ENCODE measurements around the gene RPS6KA5. TPM values are rescaled to one million over a fixed set of nuclear protein-coding genes. Genes with fewer than 3 reads are reported as not detected.

RPS6KA5 gene
- total RNA-seq, 1 experiment from 2014 or later, result 8.6 TPM

- Histone ChIP-seq H3K27me3 (ENCODE audit: low read length) (no peaks in the 10 kb centered on the region), H3K4me1 (ENCODE audit: insufficient read depth, low read length) (no peaks in the 10 kb centered on the region), H3K4me3 (ENCODE audit: low read length) (no peak overlapping the region), H3F3A (ENCODE audit: low read length, unreplicated experiment) (no peaks in the 10 kb centered on the region), H3K27ac (ENCODE audit: low read length) (no peak overlapping the region), H3K79me2 (ENCODE audit: low read length) (no peaks in the 10 kb centered on the region), H3K9me3 (ENCODE audit: low read length) (no peaks in the 10 kb centered on the region), H3K4me2 (ENCODE audit: low read length) (no peak overlapping the region), H3K9me2 (replicated peaks; ENCODE audit: low read length) (no peaks in the 10 kb centered on the region), H4K20me1 (ENCODE audit: low read length) (0 out of 2 replicates have a peak, but pooled peaks cover 6% of the 10 kb centered on the region), H3K9ac (ENCODE audit: low read length) (no peak overlapping the region), H2AFZ (ENCODE audit: low read length) (no peak overlapping the region), H3K36me3 (ENCODE audit: low read depth, low read length) (no peaks in the 10 kb centered on the region)
- ATAC-seq, result no peak
- intact Hi-C loops (cut with micrococcal nuclease), result no loop called here
- POLR2A ChIA-PET (ENCODE audit: unreplicated experiment), result no interaction called here
- TF ChIP-seq, protein P1, sequence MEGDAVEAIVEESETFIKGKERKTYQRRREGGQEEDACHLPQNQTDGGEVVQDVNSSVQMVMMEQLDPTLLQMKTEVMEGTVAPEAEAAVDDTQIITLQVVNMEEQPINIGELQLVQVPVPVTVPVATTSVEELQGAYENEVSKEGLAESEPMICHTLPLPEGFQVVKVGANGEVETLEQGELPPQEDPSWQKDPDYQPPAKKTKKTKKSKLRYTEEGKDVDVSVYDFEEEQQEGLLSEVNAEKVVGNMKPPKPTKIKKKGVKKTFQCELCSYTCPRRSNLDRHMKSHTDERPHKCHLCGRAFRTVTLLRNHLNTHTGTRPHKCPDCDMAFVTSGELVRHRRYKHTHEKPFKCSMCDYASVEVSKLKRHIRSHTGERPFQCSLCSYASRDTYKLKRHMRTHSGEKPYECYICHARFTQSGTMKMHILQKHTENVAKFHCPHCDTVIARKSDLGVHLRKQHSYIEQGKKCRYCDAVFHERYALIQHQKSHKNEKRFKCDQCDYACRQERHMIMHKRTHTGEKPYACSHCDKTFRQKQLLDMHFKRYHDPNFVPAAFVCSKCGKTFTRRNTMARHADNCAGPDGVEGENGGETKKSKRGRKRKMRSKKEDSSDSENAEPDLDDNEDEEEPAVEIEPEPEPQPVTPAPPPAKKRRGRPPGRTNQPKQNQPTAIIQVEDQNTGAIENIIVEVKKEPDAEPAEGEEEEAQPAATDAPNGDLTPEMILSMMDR (conservative IDR thresholded peaks at IDR 0.05; ENCODE audit: low read depth, low read length), result no peak
- no peak for TF ChIP-seq EZH2phosphoT487 (IDR thresholded peaks at IDR 0.05; ENCODE audit: borderline replicate concordance, low read length)
- TF ChIP-seq EZH2 (IDR thresholded peaks at IDR 0.05; ENCODE audit: low read length, unreplicated experiment), result no peak
- DNase-seq, result no peak
- CTCF ChIA-PET, result no interaction called here
- no TSS peak for BruUV-seq (replicated peaks)
Observed at GRCh38 chr14:90897022-90897421, 163.4 kb downstream of the RPS6KA5 start.

- Histone ChIP-seq H3K27ac (ENCODE audit: low read length) (no peak overlapping the region), H3K4me2 (ENCODE audit: low read length) (no peak overlapping the region), H3K36me3 (ENCODE audit: low read depth, low read length) (no peaks in the 10 kb centered on the region), H3K9me2 (replicated peaks; ENCODE audit: low read length) (no peaks in the 10 kb centered on the region), H3K9me3 (ENCODE audit: low read length) (no peaks in the 10 kb centered on the region), H3K4me3 (ENCODE audit: low read length) (no peak overlapping the region), H2AFZ (ENCODE audit: low read length) (no peak overlapping the region), H4K20me1 (ENCODE audit: low read length) (0 out of 2 replicates have a peak, but pooled peaks cover 6% of the 10 kb centered on the region), H3F3A (ENCODE audit: low read length, unreplicated experiment) (no peaks in the 10 kb centered on the region), H3K9ac (ENCODE audit: low read length) (no peak overlapping the region), H3K4me1 (ENCODE audit: insufficient read depth, low read length) (no peaks in the 10 kb centered on the region), H3K79me2 (ENCODE audit: low read length) (no peaks in the 10 kb centered on the region), H3K27me3 (ENCODE audit: low read length) (no peaks in the 10 kb centered on the region)
- no peak for TF ChIP-seq EZH2 (IDR thresholded peaks at IDR 0.05; ENCODE audit: low read length, unreplicated experiment)
- TF ChIP-seq, protein P1 (conservative IDR thresholded peaks at IDR 0.05; ENCODE audit: low read depth, low read length), result no peak
- TF ChIP-seq EZH2phosphoT487 (IDR thresholded peaks at IDR 0.05; ENCODE audit: borderline replicate concordance, low read length), result no peak
- ATAC-seq (no peak), DNase-seq (no peak)
- ChIA-PET CTCF (no interaction called here), POLR2A (ENCODE audit: unreplicated experiment) (interaction anchor here (0.6 kb wide), 1 partner anchor 512 kb away, joined by 3 read pairs; no protein-coding TSS in a partner anchor)
- intact Hi-C loops (cut with micrococcal nuclease), result no loop called here
- BruUV-seq (replicated peaks), result no TSS peak
Observed at GRCh38 chr14:90894241-90894640, 166.2 kb downstream of the RPS6KA5 start.

DNA sequence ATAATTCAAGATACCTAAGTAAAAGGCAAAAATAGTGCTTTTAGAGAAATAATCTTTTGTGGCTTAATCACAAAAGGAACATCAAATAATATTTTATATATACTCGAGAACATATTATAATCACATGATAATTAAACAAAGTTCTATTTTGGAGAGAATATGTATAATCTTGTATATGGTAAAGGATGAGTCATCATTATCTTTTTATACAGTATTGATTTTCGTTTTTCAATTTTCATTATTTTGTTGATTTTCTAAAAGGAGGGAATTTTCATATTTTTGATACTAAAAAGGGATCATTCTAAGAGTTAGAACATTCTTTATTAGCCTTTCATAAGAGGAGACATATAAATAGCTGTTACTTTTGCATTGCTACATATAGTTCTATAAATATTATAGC lies 166.9 kb downstream of the RPS6KA5 start:
- H3K4me2 ChIP-seq (ENCODE audit: low read length), result no peak overlapping the region
- no peaks in the 10 kb centered on the region for H3K36me3 ChIP-seq (ENCODE audit: low read depth, low read length)
- DNase-seq (no peak), ATAC-seq (no peak)
- no TSS peak for BruUV-seq (replicated peaks)
- no peak overlapping the region for H3K27ac ChIP-seq (ENCODE audit: low read length)
- H3K9me3 ChIP-seq (ENCODE audit: low read length), result no peaks in the 10 kb centered on the region
- no peaks in the 10 kb centered on the region for H3F3A ChIP-seq (ENCODE audit: low read length, unreplicated experiment)
- TF ChIP-seq EZH2phosphoT487 (IDR thresholded peaks at IDR 0.05; ENCODE audit: borderline replicate concordance, low read length) (no peak), EZH2 (IDR thresholded peaks at IDR 0.05; ENCODE audit: low read length, unreplicated experiment) (no peak)
- TF ChIP-seq, protein P1 (conservative IDR thresholded peaks at IDR 0.05; ENCODE audit: low read depth, low read length), result no peak
- no peaks in the 10 kb centered on the region for H3K27me3 ChIP-seq (ENCODE audit: low read length)
- H3K4me1 ChIP-seq (ENCODE audit: insufficient read depth, low read length), result no peaks in the 10 kb centered on the region
- intact Hi-C loops (cut with micrococcal nuclease), result no loop called here
- no peak overlapping the region for H2AFZ ChIP-seq (ENCODE audit: low read length)
- no peak overlapping the region for H3K4me3 ChIP-seq (ENCODE audit: low read length)
- 0 out of 2 replicates have a peak, but pooled peaks cover 6% of the 10 kb centered on the region for H4K20me1 ChIP-seq (ENCODE audit: low read length)
- H3K9me2 ChIP-seq (replicated peaks; ENCODE audit: low read length), result no peaks in the 10 kb centered on the region
- ChIA-PET CTCF (no interaction called here), POLR2A (ENCODE audit: unreplicated experiment) (no interaction called here)
- H3K79me2 ChIP-seq (ENCODE audit: low read length), result no peaks in the 10 kb centered on the region
- H3K9ac ChIP-seq (ENCODE audit: low read length), result no peak overlapping the region

Measured in PC-3 (cell line).